ENCODE results near the gene GALR2. TPM values are rescaled to one million over a fixed set of nuclear protein-coding genes. Genes with fewer than 3 reads are reported as not detected.

The GALR2 gene
- total RNA-seq, 4 donors from 2014 or later: not detected

DNA sequence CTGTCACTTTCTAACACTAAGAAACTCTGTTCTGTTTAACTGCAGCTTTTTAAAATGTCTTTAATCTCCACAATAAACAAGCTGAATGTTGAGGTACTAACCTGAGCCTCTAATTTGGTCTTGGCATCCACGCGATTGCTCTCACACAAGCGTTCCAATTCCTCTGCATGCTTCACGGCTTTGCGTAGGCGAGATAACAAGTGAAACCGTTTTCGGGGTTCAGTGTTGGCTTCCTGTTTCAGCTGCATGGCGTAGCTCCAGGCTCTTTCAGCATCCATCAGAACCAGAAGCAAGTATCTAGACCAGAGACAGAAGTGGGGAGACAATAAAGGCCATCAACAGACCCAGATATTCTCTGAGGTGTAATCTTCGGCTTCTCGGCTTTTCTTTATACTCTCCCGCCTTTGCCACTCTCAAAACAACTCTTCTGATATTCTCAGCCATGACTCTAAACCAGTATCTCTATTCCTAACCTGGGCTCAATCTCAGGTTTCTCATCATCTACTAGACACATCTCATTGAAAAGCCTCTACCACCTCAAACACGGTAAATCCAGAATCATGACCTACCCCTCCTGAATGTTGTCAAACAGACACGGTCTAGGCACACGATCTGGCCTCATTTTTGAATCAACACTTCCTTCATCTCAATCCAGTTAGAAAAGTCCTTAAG lies 10.6 kb upstream of the GALR2 start:
- Histone ChIP-seq H3K36me3 (no peaks in the 10 kb centered on the region), H3K9me3 (no peaks in the 10 kb centered on the region), H3K4me3 (no peak overlapping the region), H3K27me3 (no peaks in the 10 kb centered on the region), H3K27ac (no peak overlapping the region), H3K4me1 (no peaks in the 10 kb centered on the region)
- intact Hi-C loops (cut with DNase I; ENCODE audit: low total_unique reads): no loop called here
- no peak for DNase-seq
- TF ChIP-seq POLR2A (IDR thresholded peaks at IDR 0.05): no peak
- TF ChIP-seq, protein P1, sequence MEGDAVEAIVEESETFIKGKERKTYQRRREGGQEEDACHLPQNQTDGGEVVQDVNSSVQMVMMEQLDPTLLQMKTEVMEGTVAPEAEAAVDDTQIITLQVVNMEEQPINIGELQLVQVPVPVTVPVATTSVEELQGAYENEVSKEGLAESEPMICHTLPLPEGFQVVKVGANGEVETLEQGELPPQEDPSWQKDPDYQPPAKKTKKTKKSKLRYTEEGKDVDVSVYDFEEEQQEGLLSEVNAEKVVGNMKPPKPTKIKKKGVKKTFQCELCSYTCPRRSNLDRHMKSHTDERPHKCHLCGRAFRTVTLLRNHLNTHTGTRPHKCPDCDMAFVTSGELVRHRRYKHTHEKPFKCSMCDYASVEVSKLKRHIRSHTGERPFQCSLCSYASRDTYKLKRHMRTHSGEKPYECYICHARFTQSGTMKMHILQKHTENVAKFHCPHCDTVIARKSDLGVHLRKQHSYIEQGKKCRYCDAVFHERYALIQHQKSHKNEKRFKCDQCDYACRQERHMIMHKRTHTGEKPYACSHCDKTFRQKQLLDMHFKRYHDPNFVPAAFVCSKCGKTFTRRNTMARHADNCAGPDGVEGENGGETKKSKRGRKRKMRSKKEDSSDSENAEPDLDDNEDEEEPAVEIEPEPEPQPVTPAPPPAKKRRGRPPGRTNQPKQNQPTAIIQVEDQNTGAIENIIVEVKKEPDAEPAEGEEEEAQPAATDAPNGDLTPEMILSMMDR (IDR thresholded peaks at IDR 0.05): no peak

DNA sequence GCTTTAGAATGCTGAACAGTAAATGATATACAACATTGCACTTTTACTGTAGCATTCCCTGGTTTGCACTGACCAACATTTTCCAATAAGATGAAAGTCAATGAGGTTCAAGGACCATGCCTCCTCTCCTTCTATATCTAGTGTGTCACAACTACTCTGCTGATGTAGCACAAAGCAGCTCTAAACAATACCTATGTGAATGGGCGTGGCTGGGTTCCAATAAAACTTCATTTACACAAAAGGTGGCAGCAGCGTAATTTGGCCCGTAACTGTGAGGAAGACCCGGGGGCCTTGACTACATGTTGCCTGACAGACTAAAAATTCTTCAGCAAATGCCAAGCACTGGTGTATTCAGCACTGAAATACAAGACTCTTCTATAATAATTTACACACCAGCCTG lies 8.8 kb upstream of the GALR2 start:
- no peaks in the 10 kb centered on the region for H3K9me3 ChIP-seq
- H3K4me1 ChIP-seq: peaks cover 0 to 6% of the 10 kb centered on the region in 2 donors
- intact Hi-C loops (cut with DNase I; ENCODE audit: low total_unique reads): no loop called here
- no peaks in the 10 kb centered on the region for H3K27me3 ChIP-seq
- no peaks in the 10 kb centered on the region for H3K36me3 ChIP-seq
- no peak overlapping the region for H3K27ac ChIP-seq
- TF ChIP-seq, protein P1 (IDR thresholded peaks at IDR 0.05): no peak
- no peak for TF ChIP-seq POLR2A (IDR thresholded peaks at IDR 0.05)
- H3K4me3 ChIP-seq: no peak overlapping the region
- DNase-seq: no peak

DNA sequence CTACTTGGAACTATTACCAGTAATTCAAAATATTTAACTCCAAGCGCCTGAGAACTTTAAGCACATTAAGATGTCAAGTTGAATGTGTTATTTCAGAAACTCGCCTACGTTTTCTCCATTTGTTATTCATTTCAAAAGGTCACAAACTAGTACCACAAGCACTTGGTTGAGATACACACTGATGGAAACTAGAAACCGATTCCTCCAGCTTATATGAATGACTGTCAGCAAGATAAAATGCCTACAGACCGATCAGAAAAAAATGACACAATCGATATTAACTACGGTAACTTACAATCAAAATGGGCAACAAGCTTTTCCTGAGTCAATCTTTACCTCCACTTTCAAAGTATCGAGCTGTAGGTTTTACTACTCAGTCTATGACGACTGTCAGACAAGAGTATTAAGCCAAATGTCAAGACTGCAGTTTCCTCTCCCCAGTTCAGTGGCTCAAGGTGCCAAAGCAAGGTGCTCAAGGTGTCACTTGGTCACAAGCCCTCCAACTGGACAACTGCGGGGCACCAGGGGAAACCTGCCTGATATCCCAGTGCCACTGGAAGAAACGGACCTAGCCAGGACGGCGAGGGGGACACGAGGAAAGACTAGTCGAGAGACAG lies 2.9 kb upstream of the GALR2 start:
- peaks cover 0 to 22% of the 10 kb centered on the region in 2 donors for H3K4me1 ChIP-seq

DNA sequence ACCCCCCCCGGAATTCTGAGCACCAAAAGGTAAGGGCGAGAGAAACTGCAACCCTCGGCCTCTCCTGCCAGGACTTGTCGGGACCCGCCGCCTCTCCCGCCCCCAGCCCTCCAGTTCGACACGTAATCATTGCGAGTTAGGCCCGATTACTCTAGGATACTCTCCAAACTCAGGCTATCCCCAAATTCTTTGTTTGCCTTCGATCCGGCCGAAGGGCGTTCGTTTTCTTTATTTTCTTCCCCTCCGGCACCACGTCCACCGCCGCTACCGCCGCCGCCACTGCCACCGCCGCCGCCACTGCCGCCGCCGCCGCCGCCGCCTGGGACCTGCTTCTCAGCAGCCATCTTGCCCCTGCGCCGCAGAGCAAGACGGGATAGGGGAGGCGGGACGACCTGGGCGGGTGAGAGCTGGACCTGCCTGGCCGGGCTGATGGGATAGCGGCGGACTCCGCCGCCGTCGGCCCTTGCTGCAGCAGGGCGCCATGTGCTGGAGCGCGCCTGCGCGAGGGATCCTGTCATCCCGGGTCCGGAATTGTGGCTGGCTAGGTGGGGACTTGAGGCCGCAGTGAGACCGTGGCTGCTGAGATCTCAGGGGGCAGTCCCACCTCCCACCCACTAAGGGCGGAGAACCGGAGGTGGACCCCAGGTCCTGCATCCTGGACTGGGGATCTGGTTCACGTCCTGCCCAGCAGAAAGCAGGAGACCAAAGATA lies 2.3 kb upstream of the GALR2 start, which contains the start of gene SRP68:
Gene SRP68, minus strand, starts transcription at position 370 of the 711 bp plus-strand sequence. Its CDS starts 26 bp downstream, at position 344.
- intact Hi-C loops (cut with DNase I; ENCODE audit: low total_unique reads): no loop called here
- peaks cover 0 to 22% of the 10 kb centered on the region in 2 donors for H3K4me1 ChIP-seq

More for the DNA sequence above, 2.9 kb upstream of the GALR2 start:
- TF ChIP-seq, protein P1 (IDR thresholded peaks at IDR 0.05): no peak
- TF ChIP-seq POLR2A (IDR thresholded peaks at IDR 0.05): no peak
- H3K9me3 ChIP-seq: no peaks in the 10 kb centered on the region
- intact Hi-C loops (cut with DNase I; ENCODE audit: low total_unique reads): no loop called here
- peaks cover 27 to 29% of the 10 kb centered on the region in 2 donors for H3K27me3 ChIP-seq
- DNase-seq: no peak
- H3K36me3 ChIP-seq: no peaks in the 10 kb centered on the region
- H3K27ac ChIP-seq: peak overlapping the region; percentile 74 to 76
- H3K4me3 ChIP-seq: peak overlapping the region; percentile 67 to 90

More for the DNA sequence above, 2.3 kb upstream of the GALR2 start, which contains the start of gene SRP68:
- Histone ChIP-seq H3K27me3 (peaks cover 34 to 35% of the 10 kb centered on the region in 2 donors), H3K4me3 (peak within 1 kb of the TSS; percentile 67 to 90), H3K36me3 (no peaks in the 10 kb centered on the region), H3K27ac (peak within 1 kb of the TSS; percentile 74 to 76), H3K9me3 (no peaks in the 10 kb centered on the region)
- DNase-seq: peak; percentile 83 to 88
- TF ChIP-seq, protein P1 (IDR thresholded peaks at IDR 0.05): peak in 2 of 4 experiments; percentile 14 to 45
- peak; percentile 50 to 58 for TF ChIP-seq POLR2A (IDR thresholded peaks at IDR 0.05)

All from uterus (tissue), 4 donors.